ENCODE measurements around the gene TEAD4.

Gene TEAD4

DNA sequence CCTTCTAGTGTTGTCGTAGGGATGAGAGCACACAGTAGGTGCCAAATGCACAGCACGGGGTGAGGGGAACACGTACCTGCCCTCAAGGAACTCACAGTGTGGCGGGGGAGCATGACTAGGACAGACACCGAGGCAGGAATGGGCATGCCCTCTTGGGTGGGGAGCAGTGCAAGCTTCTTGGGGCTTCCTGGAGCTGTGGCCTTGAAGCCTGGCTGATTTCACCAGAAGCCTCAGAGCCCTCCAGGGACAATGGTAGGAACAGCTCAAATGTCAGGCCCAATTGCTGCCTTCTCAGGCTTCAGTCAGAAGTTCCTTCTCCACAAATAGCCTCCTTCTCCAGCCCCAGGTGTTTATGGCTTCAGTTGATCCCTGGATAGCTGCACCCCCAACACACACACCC, 43.4 kb downstream of the TEAD4 start:
- DNase-seq (ENCODE audit: low spot score), result no peak

DNA sequence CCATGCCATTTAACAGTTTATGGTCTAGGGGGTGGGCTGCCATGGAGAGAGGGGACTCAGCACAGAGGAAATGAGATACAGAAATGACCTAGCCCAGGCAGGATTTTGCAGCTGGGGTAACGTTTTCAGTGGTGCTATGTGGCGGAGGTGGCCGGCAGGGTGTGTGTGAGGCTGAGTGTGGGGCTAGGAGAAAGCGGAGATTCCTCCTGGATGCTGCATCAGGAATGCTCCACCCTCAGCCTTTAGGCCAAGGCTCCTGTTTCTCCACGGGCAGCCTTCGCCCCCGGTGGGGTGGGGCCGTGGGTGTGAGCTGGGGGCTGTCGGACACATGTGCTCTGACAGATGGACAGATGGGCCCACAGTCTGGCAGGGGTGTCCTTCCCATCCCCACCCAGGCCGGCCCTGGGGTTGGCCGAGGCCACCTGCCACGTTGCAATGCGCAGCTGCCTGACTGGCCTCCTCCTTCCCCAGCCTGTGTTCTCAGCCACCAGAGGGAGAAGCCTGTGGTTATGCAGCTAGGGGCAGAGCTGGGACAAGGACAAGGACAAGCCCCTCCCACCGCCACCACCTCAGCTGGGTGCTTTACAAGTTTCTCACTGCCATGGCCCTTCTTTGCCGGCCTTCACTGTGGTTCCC, 44.3 kb downstream of the TEAD4 start:
- no peak for DNase-seq (ENCODE audit: low spot score)

DNA sequence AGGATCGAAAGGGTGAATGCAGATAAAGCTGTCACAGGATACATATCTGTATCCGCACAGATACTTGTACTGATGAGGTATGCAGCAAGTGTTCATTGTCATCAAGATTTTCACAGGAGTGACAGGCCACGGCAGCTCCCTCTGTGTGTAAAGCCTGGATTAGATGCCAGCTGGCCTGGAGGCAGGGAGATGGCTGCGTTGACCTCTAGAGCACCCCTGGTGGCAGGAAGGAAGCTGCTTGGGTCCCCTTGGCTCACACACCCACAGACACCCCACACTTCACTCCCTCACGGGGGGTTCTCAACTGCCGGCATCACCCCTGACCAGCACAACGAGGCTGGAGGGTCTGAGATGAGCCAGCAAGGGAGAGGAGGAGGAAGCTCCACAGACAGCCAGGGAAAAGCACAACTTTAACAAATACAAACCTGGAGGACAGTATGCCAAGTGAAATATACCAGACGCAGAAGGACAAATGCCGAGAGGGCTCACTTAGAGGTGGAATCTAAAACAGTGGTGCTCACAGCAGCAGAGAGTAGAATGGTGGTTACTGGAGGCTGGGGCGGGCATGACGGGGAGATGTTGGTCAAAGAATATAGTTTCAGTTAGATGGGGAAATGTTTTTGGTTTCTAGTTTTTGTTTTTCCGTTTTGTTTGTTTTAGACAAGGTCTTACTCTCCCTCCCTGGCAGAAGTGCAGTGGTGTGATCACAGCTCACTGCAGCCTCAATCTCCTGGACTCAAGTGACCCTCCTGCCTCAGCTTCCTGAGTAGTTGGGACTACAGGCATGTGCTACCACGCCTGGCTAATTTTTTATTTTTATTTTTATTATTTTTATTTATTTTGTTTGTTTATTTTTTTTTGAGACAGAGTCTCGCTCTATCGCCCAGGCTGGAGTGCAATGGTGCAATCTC, 45.7 kb downstream of the TEAD4 start:
- DNase-seq (ENCODE audit: low spot score), result peak; percentile 77

DNA sequence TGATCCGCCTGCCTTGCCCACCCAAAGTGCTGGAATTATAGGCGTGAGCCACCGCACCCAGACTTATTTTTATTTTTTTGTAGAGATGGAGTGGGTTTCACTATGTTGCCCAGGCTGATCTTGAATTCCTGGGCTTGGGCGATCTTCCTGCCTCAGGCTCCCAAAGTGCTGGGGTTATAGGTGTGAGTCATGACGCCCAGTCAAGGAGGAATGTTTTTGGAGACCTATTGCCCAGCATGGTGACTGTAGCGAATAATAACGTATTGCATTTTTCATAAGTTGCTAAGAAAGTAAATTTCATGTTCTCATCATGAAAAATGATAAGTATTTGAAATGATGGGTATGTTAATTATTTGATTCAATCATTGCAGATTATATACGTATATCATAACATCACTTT, 46.5 kb downstream of the TEAD4 start:
- no peak for DNase-seq (ENCODE audit: low spot score)

DNA sequence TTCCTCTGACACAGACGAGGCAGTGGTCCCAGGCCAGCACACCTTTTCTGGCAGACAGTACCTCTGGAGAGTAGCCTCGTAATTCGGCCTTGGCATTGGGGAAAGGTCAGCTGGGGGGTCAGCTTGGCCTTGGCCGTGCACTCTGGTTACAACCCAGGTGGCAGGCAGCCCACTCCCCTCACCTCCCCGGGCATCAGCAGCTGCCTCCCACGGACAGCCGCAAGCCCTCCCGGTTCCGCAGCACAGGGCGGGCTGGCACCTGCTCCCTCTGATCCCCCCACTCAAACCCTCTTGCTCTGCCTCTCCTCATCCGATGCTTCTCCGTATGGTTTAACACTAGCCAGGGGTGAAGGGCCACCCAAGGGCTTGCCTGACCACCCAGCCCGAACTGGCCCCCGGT, 50.6 kb downstream of the TEAD4 start:
- DNase-seq (ENCODE audit: low spot score), result no peak

GRCh38 chr12:3010214-3010930, 51.2 kb downstream of the TEAD4 start:
- DNase-seq (ENCODE audit: low spot score), result no peak

DNA sequence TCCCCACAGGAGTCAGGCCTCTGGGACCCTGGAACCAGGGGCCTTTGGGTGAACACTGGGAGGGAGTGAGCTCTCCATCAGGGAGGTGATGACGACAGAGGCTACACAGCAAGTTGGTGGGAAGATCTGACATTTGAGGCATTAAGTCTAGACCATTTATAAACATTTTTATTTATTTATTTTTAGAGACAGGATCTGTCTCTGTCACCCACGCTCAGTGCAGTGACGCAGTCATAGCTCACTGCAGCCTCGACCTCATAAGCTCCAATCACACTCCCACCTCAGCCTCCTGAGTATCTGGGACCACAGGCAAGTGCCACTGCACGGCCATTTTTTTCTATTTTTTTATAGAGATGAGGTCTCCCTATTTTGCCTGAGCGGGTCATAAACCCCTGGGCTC, 53.6 kb downstream of the TEAD4 start:
- DNase-seq (ENCODE audit: low spot score), result no peak

DNA sequence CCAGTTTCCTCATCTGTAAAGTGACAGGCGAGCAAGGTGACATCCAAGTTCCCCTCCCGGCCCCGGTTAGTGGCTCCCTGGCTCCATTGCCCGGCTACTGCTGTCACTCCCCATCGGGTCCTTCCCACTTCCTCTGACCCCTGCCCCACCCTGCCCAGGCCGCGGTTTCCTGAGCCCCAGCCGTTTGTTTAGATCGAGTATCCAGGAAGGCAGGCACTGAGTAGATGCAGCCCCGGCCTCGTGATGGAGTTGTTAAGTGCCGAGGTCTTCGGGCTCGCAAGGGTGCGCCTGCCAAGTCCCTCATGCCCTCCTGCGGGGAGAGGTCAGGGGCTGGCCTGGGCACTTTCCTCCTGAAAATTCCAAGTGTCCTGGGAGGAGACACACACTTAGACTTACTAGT, 55.4 kb downstream of the TEAD4 start:
- no peak for DNase-seq (ENCODE audit: low spot score)

DNA sequence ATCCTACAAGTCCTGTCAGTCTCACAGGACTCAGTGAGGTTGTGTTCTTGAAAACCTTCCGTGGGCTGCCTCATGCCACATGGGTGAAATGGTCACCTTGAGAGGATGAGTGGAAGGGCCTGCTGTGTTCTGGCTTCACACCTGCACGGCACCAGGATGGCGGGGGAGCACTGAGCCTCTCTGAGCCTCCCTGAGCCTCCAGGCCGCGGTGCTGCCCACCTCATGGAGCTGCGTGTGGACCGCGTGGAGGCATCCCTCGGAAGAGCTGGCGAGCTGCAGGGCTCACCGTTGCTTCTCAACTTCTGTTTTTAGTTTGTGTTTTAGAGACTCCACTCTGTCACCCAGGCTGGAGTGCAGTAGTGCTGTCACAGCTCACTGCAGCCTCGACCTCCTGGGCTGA, 56.2 kb downstream of the TEAD4 start:
- DNase-seq (ENCODE audit: low spot score), result no peak

DNA sequence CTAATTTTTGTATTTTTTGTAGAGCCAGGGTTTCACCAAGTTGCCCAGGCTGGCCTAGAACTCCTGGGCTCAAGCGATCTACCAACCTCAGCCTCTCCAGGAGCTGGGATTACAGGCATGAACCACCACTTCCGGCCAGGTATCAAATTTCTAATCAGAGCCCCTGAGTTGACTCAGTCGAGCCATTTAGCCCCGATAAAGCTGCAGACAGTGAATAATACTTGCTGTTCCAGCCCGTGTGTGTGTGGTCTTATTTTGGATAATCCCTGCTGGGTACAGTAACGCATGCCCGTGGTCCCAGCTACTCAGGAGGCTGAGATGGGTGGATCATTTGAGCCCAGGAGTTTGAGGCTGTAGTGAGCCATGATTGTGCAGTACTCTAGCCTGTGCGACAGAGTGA, 57.0 kb downstream of the TEAD4 start:
- DNase-seq (ENCODE audit: low spot score), result no peak

GRCh38 chr12:3017281-3017680, 58.1 kb downstream of the TEAD4 start:
- DNase-seq (ENCODE audit: low spot score), result no peak

DNA sequence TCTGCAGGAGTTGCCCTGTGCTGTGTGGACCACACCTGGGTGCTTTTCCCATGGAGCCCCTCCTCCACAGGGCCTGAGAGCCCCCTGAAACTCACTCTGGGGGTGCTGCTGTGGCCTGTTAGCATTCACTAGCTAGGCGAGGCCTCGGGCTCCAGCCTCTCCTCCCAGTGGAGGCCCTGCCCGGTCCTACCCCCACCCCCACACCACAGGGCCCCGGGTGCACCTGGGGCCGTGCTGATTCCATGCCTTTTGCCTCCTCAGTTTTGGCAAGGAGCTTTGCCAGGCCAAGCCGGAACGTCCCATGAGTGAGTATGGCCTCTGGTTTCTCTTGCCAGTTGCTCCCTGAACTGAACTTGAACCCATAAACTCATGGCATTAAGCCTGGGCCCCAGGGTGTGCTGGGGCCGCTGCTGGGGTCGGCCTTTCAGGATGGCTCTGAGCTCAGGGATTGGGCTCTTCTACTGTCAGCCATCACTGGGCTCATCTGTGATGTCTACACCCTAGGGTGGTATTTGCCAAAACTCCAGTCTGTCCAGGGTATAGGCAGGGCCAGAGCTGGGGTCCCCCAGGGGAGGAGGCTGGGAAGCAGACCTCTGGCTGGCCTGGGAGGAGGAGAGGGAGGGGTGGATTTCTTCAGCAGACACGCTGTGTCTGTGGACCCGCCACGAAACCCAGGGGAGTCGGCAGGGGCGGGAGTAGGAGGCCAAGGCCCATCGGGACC, 59.2 kb downstream of the TEAD4 start:
- DNase-seq (ENCODE audit: low spot score), result no peak

DNA sequence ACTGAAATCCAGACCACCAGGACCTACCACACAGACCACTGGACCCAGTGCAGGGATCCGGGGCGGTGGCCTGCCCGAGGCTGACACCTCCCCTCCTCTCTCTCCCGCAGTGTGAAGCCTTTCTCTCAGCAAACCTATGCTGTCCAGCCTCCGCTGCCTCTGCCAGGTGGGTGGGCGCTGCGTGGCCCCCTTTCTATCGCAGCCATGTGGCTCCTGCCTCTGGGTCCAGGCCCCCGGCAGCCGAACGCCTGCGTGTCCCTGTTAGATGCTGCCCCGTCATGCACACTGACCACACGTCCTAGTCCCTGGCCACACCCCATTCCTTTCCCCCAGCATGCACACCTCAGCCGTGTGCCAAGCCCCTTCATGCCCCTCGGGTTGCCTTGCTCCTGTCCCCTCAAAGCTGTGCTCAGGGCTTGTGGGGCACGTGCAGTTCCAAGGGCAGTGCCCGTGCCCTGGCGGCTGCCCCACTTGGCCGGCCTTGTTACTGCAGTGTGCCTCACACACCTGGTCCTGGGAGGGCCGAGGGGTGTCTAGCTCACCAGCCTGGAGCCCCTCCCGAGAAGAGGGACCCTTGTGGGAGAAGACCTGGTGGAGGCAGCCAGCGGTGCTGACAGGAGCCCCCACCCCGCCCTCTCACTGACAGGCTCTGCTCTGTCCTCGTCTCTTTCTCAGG, 59.9 kb downstream of the TEAD4 start:
- no peak for DNase-seq (ENCODE audit: low spot score)

GRCh38 chr12:3020399-3020798, 61.2 kb downstream of the TEAD4 start:
- DNase-seq (ENCODE audit: low spot score), result no peak

DNA sequence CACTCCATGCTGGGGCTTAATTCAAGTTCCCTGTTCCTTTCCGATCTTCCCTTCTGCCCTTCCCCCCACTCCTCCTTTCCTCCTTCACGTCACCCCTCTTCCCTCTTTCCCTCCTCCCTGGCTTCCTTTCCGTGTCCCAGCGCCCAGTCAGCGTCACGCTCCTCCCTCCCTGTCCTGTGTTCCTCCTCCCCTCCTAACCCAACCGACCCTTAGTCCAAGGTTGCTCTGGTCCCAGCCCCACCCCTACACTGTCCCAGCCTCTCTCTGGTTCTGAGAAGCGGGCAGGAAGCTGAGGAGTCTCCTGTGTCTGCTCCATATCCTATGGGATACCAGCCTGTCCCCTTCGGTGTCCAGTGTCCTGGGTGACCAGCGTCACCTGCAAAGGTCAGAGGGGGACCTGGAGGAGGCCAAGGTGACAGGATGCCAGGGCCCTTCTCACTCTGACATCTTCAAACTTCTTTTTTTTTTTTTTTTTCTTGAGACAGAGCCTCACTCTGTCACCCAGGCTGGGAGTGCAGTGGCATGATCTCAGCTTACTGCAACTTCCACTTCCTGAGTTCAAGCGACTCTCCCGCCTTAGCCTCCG, 61.7 kb downstream of the TEAD4 start:
- no peak for DNase-seq (ENCODE audit: low spot score)

DNA sequence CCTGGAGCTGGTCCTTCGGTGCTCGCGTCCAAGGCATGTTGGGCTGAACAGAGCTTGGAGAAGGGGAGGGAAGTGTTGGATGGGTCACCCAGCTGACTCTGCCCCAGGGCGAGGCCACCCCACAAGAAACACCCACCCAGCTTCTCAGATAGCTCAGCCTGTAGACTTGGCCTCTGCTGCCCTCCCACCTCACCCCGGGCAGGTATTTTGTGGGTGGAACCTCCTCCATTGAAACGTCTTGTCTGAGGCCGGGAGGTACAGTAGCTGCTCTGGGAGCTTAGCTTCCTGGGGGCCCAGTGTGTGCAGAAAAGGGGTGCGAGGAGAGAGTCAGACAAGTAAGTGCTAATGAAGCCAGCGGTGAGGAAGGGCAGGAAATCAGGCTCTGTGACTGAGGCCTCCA, 63.2 kb downstream of the TEAD4 start:
- DNase-seq (ENCODE audit: low spot score), result no peak

- no peak for DNase-seq (ENCODE audit: low spot score)
Measured at GRCh38 chr12:3022961-3023360, 63.8 kb downstream of the TEAD4 start.

- DNase-seq (ENCODE audit: low spot score), result no peak
Measured at GRCh38 chr12:3028108-3028507, 68.9 kb downstream of the TEAD4 start.

- DNase-seq (ENCODE audit: low spot score), result no peak
Measured at GRCh38 chr12:3030821-3031429, 71.7 kb downstream of the TEAD4 start.

DNA sequence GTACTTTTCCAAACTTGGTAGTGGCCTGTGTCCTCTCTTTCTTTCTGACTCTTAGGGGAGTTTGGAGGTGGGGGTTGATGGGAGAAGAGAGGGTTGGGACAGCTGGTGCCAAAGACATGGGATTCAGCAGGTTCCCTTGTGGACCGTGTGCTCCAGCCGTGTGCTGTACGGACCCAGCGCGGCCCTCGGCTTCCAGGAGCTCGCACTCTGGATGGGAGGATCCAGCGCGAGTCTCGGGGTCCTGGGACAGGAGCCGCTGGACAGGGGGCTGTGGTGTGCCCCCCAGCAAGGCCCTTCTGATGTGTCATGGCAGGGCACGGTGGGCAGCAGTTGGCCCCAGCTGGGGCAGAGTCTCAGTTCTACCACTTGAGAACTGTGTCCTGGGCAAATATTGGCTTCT, 73.0 kb downstream of the TEAD4 start:
- no peak for DNase-seq (ENCODE audit: low spot score)
